ENCODE data around the gene LILRB1.
"Not testable (repeated sequence)": the region's sequence is repeated elsewhere in the genome, so short reads cannot be mapped to it uniquely, and the experiment has no call there.

LILRB1 gene

GRCh38 chr19:54620464-54620863 lies 9.8 kb upstream of the LILRB1 start:
- in situ Hi-C loops (cut with HindIII; ENCODE audit: low pct_ligation_motif_present, low sequenced_read_pairs), result no loop called here
- no peak overlapping the region for H3K27ac ChIP-seq
- no peaks in the 10 kb centered on the region for H3K36me3 ChIP-seq (replicated peaks)
- no peak overlapping the region for H3K4me3 ChIP-seq (ENCODE audit: low read depth, low read length)
- TF ChIP-seq, protein P1, sequence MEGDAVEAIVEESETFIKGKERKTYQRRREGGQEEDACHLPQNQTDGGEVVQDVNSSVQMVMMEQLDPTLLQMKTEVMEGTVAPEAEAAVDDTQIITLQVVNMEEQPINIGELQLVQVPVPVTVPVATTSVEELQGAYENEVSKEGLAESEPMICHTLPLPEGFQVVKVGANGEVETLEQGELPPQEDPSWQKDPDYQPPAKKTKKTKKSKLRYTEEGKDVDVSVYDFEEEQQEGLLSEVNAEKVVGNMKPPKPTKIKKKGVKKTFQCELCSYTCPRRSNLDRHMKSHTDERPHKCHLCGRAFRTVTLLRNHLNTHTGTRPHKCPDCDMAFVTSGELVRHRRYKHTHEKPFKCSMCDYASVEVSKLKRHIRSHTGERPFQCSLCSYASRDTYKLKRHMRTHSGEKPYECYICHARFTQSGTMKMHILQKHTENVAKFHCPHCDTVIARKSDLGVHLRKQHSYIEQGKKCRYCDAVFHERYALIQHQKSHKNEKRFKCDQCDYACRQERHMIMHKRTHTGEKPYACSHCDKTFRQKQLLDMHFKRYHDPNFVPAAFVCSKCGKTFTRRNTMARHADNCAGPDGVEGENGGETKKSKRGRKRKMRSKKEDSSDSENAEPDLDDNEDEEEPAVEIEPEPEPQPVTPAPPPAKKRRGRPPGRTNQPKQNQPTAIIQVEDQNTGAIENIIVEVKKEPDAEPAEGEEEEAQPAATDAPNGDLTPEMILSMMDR (IDR thresholded peaks at IDR 0.05; ENCODE audit: low read depth, low read length, missing control alignments), result no peak
- no peaks in the 10 kb centered on the region for H3K27me3 ChIP-seq (replicated peaks)
- no peak for DNase-seq

- Histone ChIP-seq H3K27ac (no peak overlapping the region), H3K4me3 (ENCODE audit: low read depth, low read length) (no peak overlapping the region), H3K27me3 (replicated peaks) (no peaks in the 10 kb centered on the region), H3K36me3 (replicated peaks) (no peaks in the 10 kb centered on the region)
- no peak for DNase-seq
- TF ChIP-seq, protein P1 (IDR thresholded peaks at IDR 0.05; ENCODE audit: low read depth, low read length, missing control alignments), result no peak
- in situ Hi-C loops (cut with HindIII; ENCODE audit: low pct_ligation_motif_present, low sequenced_read_pairs), result no loop called here
Measured at GRCh38 chr19:54622431-54622830, 7.9 kb upstream of the LILRB1 start.

GRCh38 chr19:54624234-54624633 lies 6.0 kb upstream of the LILRB1 start:
- in situ Hi-C loops (cut with HindIII; ENCODE audit: low pct_ligation_motif_present, low sequenced_read_pairs); DNase-seq: not testable (repeated sequence)

DNA sequence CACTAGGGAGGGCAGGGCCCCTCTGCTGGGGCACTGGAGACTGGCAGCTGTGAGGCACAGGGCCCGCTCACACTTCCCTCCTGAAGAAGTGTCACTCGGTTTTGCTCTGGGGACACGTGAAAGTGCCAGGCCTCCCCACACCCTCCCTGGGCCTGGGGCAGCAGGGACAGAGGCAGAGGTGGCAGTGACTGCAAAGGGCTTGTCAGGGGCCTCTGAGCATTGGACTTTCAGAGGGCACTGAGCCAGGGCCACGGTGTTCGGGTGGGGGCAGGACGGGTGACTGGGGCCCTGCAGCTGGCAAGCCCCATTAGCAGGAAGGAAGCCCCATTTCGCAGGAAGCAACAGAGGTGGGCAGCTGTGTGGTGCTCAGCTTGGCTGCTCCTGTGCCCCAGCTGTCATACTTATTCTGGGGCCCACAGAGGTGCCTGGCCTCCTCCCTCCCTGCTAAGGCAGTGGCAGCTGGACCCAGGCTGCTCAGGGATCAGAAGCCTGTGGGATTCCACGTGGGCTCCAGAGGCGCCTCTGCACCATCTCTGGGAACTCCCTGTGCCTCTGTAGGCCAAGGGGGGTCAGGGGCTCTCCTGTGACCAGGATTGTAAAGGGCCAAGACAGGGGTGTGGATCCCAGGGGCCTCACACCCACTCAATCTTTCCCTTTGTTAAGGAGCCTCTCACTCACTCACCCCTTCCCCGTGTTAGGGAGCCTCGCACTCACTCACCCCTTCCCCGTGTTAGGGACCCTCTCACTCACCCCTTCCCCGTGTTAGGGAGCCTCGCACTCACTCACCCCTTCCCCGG lies 5.2 kb upstream of the LILRB1 start:
- in situ Hi-C loops (cut with HindIII; ENCODE audit: low pct_ligation_motif_present, low sequenced_read_pairs); H3K27me3 ChIP-seq (replicated peaks); H3K36me3 ChIP-seq (replicated peaks); DNase-seq; H3K4me3 ChIP-seq (ENCODE audit: low read depth, low read length); H3K27ac ChIP-seq: not testable (repeated sequence)

More at GRCh38 chr19:54624234-54624633, 6.0 kb upstream of the LILRB1 start:
- H3K27me3 ChIP-seq (replicated peaks); H3K4me3 ChIP-seq (ENCODE audit: low read depth, low read length); H3K36me3 ChIP-seq (replicated peaks); H3K27ac ChIP-seq: not testable (repeated sequence)

GRCh38 chr19:54626757-54627156 lies 3.5 kb upstream of the LILRB1 start:
- Histone ChIP-seq H3K36me3 (replicated peaks) (no peaks in the 10 kb centered on the region), H3K27ac (no peak overlapping the region), H3K27me3 (replicated peaks) (no peaks in the 10 kb centered on the region), H3K4me3 (ENCODE audit: low read depth, low read length) (no peak overlapping the region)
- in situ Hi-C loops (cut with HindIII; ENCODE audit: low pct_ligation_motif_present, low sequenced_read_pairs), result no loop called here
- TF ChIP-seq, protein P1 (IDR thresholded peaks at IDR 0.05; ENCODE audit: low read depth, low read length, missing control alignments), result no peak
- DNase-seq, result no peak

GRCh38 chr19:54627912-54628311 lies 2.4 kb upstream of the LILRB1 start:
- H3K27me3 ChIP-seq (replicated peaks); H3K4me3 ChIP-seq (ENCODE audit: low read depth, low read length); DNase-seq; H3K36me3 ChIP-seq (replicated peaks); in situ Hi-C loops (cut with HindIII; ENCODE audit: low pct_ligation_motif_present, low sequenced_read_pairs); H3K27ac ChIP-seq: not testable (repeated sequence)

DNA sequence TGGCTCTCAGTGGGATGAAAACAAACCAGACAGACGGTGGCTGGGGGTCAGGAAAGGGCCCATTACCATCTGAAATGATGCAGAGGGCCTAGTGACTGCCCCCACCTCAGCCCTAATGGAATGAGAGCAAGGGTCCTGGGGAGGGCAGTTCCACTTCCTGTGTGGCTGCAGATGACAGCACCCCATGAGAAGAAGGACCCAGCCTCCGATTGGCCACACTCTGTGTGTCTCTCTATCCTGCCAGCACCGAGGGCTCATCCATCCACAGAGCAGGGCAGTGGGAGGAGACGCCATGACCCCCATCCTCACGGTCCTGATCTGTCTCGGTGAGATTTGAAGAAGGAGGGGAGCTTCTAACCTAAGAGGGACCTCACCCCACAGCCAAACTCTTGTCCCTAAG lies 498 bp downstream of the LILRB1 start:
- in situ Hi-C loops (cut with HindIII; ENCODE audit: low pct_ligation_motif_present, low sequenced_read_pairs), result no loop called here
- no peak overlapping the region for H3K4me3 ChIP-seq (ENCODE audit: low read depth, low read length)

GRCh38 chr19:54631489-54632337 lies 1.4 kb downstream of the LILRB1 start:
- H3K4me3 ChIP-seq (ENCODE audit: low read depth, low read length); in situ Hi-C loops (cut with HindIII; ENCODE audit: low pct_ligation_motif_present, low sequenced_read_pairs); H3K36me3 ChIP-seq (replicated peaks); DNase-seq; H3K27ac ChIP-seq; H3K27me3 ChIP-seq (replicated peaks): not testable (repeated sequence)

More for the DNA sequence above, 498 bp downstream of the LILRB1 start:
- no peaks in the 10 kb centered on the region for H3K36me3 ChIP-seq (replicated peaks)
- DNase-seq, result no peak
- TF ChIP-seq, protein P1 (IDR thresholded peaks at IDR 0.05; ENCODE audit: low read depth, low read length, missing control alignments), result no peak
- no peaks in the 10 kb centered on the region for H3K27me3 ChIP-seq (replicated peaks)
- no peak overlapping the region for H3K27ac ChIP-seq

DNA sequence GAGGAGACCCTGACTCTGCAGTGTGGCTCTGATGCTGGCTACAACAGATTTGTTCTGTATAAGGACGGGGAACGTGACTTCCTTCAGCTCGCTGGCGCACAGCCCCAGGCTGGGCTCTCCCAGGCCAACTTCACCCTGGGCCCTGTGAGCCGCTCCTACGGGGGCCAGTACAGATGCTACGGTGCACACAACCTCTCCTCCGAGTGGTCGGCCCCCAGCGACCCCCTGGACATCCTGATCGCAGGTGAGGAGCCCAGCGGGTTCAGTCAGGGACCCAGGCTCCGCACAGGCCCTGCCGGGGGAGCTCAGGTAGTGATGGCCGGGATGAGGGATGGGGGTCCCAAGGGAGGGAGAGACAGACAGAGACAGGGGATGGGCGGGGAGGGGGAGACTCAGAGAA lies 2.2 kb downstream of the LILRB1 start:
- H3K27ac ChIP-seq; H3K27me3 ChIP-seq (replicated peaks); DNase-seq; in situ Hi-C loops (cut with HindIII; ENCODE audit: low pct_ligation_motif_present, low sequenced_read_pairs); H3K36me3 ChIP-seq (replicated peaks); H3K4me3 ChIP-seq (ENCODE audit: low read depth, low read length): not testable (repeated sequence)
